NB4 (cell line): Measurements from ENCODE around the gene FBXO34.
"Not testable (repeated sequence)": the region's sequence is repeated elsewhere in the genome, so short reads cannot be mapped to it uniquely, and the experiment has no call there.

Experiments used
- DNase-seq: peaks from one replicate; pipeline ENCODE4 v3.0.0; 2010; ENCODE audit warnings: low read depth
- H3K4me3 ChIP-seq: one replicate; pipeline ENCODE4 v1.5.1; 2011; ENCODE audit warnings: mild to moderate bottlenecking, low read depth, low read length, moderate library complexity
- MAX ChIP-seq: IDR thresholded peaks from 2 replicates; pipeline ENCODE4 v1.6.1; 2011; ENCODE audit warnings: low read depth, low read length
- MYC ChIP-seq: IDR thresholded peaks from 2 replicates; pipeline ENCODE4 v1.6.1; 2011; ENCODE audit warnings: low read depth, low read length
- POLR2A ChIP-seq: IDR thresholded peaks from 2 replicates; pipeline ENCODE4 v1.6.1; 2011; ENCODE audit warnings: mild to moderate bottlenecking; ENCODE audit not compliant: insufficient read length; ENCODE audit errors: extremely low read depth
- TF ChIP-seq, protein P1 (sequence below): IDR thresholded peaks from one replicate; pipeline ENCODE4 v1.5.1; 2012; ENCODE audit warnings: low read depth, low read length

Gene FBXO34

GRCh38 chr14:55303691-55304145, 32.5 kb downstream of the FBXO34 start:
- DNase-seq = peak; percentile 21
- no peak for TF ChIP-seq MAX
- TF ChIP-seq, protein P1, sequence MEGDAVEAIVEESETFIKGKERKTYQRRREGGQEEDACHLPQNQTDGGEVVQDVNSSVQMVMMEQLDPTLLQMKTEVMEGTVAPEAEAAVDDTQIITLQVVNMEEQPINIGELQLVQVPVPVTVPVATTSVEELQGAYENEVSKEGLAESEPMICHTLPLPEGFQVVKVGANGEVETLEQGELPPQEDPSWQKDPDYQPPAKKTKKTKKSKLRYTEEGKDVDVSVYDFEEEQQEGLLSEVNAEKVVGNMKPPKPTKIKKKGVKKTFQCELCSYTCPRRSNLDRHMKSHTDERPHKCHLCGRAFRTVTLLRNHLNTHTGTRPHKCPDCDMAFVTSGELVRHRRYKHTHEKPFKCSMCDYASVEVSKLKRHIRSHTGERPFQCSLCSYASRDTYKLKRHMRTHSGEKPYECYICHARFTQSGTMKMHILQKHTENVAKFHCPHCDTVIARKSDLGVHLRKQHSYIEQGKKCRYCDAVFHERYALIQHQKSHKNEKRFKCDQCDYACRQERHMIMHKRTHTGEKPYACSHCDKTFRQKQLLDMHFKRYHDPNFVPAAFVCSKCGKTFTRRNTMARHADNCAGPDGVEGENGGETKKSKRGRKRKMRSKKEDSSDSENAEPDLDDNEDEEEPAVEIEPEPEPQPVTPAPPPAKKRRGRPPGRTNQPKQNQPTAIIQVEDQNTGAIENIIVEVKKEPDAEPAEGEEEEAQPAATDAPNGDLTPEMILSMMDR = no peak
- TF ChIP-seq MYC = no peak
- no peak for TF ChIP-seq POLR2A
- H3K4me3 ChIP-seq = no peak overlapping the region

DNA sequence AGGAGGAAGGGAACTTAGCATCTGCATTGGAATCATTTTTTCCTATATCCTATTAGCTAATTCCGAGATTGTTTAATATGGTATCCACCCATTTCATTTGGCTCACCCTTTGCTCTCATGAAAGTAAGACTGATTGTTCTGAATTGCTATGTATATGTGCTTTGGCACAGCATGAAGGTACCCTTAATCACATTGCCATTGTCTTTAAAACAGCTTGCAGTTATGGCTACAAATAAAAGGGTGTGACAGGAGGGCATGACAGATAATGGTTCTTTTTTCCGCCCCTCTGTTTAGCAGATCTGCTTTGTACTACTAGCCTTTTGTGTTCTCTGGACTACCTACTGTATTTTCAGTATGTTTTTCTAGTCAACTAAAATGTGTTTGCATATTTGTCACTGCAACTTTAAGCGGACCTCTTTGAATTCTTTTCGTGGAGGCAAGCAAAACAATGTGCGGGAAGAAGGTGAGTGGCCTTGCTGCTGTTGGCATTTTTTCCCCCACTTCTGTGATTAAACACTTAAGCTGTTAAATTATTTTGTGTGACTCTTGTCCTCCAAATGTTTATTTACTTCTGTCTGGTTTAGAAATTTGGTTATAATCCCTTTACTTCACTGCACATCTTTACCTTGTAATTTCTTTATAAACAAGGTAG, 35.8 kb downstream of the FBXO34 start:
- DNase-seq = no peak
- TF ChIP-seq, protein P1 = no peak
- TF ChIP-seq MYC = no peak
- TF ChIP-seq POLR2A = no peak
- TF ChIP-seq MAX = no peak
- H3K4me3 ChIP-seq = no peak overlapping the region

GRCh38 chr14:55309154-55309553, 37.9 kb downstream of the FBXO34 start:
- H3K4me3 ChIP-seq = no peak overlapping the region
- no peak for DNase-seq
- TF ChIP-seq MAX (no peak), POLR2A (no peak)

DNA sequence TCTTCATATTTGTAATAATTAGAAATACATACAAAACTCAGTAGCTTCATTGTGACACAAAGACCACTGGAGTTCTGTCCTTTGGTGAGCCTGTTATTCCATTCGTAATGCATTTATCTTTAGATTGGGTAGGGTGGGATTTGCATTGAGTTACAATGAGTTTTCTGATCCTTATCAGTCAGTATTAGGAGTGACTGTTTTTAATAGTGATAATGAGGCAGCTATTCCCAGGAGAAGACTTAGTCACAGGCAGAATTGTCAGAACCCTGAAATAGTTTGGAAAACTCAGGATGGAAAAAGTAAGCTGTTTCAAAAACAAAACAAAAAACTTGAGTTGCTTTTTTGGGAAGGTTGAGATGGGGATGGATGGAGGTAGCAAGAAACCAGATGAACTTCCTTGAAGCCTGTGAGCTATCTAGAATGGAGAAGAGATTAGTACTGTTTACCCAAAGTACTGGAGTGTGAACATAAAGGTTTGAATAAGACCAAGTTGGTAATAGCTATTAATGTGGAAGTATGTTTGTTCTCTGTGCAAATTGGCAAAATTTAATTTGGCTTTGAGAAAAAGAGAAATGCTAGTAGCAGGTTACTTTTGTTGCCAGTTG, 38.6 kb downstream of the FBXO34 start:
- TF ChIP-seq MAX (no peak), MYC (no peak), POLR2A (no peak)
- TF ChIP-seq, protein P1 = no peak
- no peak for DNase-seq
- H3K4me3 ChIP-seq = no peak overlapping the region

DNA sequence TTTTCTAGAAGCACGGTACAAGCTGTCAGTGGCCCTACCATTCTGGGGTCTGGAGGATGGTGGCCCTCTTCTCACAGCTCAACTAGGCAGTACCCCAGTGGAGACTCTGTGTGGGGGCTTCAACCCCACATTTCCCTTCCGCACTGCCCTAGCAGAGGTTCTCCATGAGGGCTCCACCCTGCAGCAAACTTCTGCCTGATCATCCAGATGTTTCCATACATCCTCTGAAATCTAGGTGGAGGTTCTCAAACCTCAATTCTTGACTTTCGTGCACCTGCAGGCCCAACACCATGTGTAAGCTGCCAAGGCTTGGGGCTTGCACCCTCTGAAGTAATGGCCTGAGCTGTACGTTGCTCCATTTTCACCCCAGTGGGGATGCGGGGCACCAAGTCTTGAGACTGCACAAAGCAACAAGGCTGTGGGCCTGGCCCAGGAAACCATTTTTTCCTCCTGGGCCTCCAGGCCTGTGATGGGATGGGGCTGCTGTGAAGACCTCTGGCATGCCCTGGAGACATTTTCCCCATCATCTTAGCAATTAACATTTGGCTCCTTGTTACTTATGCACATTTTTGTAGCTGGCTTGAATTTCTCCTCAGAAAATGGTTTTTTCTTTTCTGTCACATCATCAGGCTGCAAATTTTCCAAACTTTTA, 41.3 kb downstream of the FBXO34 start:
- not testable (repeated sequence) for DNase-seq, H3K4me3 ChIP-seq

DNA sequence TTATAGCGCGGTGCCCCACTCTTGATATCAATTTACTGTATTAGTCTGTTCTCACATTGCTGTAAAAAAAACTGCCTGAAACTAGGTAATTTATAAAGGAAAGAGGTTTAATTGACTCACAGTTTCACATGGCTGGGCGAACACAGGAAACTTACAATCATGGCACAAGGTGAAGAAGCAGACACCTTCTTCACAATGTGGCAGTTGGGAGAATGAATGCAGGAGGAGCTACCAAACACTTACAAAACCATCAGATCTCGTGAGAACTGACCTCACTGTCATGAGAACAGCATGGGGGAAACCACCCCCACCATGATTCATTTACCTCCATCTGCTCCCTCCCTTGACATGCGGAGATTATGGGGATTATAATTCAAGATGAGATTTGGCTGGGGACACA, 42.3 kb downstream of the FBXO34 start:
- no peak overlapping the region for H3K4me3 ChIP-seq
- TF ChIP-seq POLR2A (no peak), MAX (no peak), MYC (no peak)
- TF ChIP-seq, protein P1 = no peak
- no peak for DNase-seq
